Gastroesophageal sphincter (tissue), 4 donors: ENCODE measurements around the gene TSPAN4. TPM values are rescaled to one million over a fixed set of nuclear protein-coding genes. Genes with fewer than 3 reads are reported as not detected.
A peak's percentile ranks its signal among the peaks of the same experiment; 100 is the strongest.

ENCODE experiments used
- ATAC-seq: fragments of 150-250 bp; one replicate; pipeline ENCODE4 v1.9.1; 2016; ENCODE audit warnings: mild to moderate bottlenecking, moderate library complexity
- H3K27ac ChIP-seq, 4 donors: fragments of 200-600 bp; sonication (generic) in 3 of 4; 1 replicate in 3 of 4; 2 replicates in 1 of 4; pipeline ENCODE4 v1.5.1; 2016 to 2019
- H3K27me3 ChIP-seq: fragments of 200-600 bp; sonication (generic); one replicate; pipeline ENCODE4 v1.5.1; 2019
- H3K36me3 ChIP-seq, 2 donors: fragments of 200-600 bp; sonication (generic); one replicate each; pipeline ENCODE4 v1.5.1; 2019; ENCODE audit warnings: control low read depth in 1 of 2
- H3K4me1 ChIP-seq, 3 donors: fragments of 200-600 bp; sonication (generic); 1 replicate in 2 of 3; 2 replicates in 1 of 3; pipeline ENCODE4 v1.5.1; 2016 to 2019; ENCODE audit warnings: control low read depth in 2 of 3
- H3K4me3 ChIP-seq, 2 donors: fragments of 200-600 bp; sonication (generic); one replicate each; pipeline ENCODE4 v1.5.1; 2019; ENCODE audit warnings: mild to moderate bottlenecking in 1 of 2, moderate library complexity in 1 of 2
- H3K9me3 ChIP-seq, 3 donors: fragments of 200-600 bp; sonication (generic); one replicate each; pipeline ENCODE4 v1.5.1; 2017 to 2019; ENCODE audit warnings: control low read depth in 2 of 3
- CTCF ChIP-seq, 4 experiments: fragments of 200-600 bp in 2 of 4; fragments of 450-650 bp in 2 of 4; sonication (generic) in 1 of 4; IDR thresholded peaks; one replicate each; pipeline ENCODE4 v1.5.1; 2017 to 2019; ENCODE audit warnings: antibody characterized with exemption in 4 of 4, mild to moderate bottlenecking in 2 of 4, moderate library complexity in 2 of 4
- EP300 ChIP-seq: sonication (generic); formaldehyde crosslinking; IDR thresholded peaks from one replicate; pipeline ENCODE4 v1.6.1; 2017; ENCODE audit warnings: antibody characterized with exemption, mild to moderate bottlenecking
- POLR2A ChIP-seq, 2 donors: fragments of 450-650 bp; IDR thresholded peaks; one replicate each; pipeline ENCODE4 v1.6.1; 2017; ENCODE audit warnings: antibody characterized with exemption in 2 of 2, mild to moderate bottlenecking in 2 of 2, moderate library complexity in 1 of 2
- POLR2AphosphoS5 ChIP-seq: sonication (generic); formaldehyde crosslinking; IDR thresholded peaks from one replicate; pipeline ENCODE4 v1.6.1; 2017; ENCODE audit warnings: antibody characterized with exemption
- WGBS, 2 donors: methylation state at CpG; one replicate each; pipeline ENCODE4 v1.1.5; 2018; ENCODE audit warnings: low coverage in 1 of 2; 5-methylcytosine and 5-hydroxymethylcytosine counted together
- total RNA-seq, 4 donors: library from RNA; depleted of rRNA; stranded (reverse); fragments of >200 nt; gene quantifications; one replicate each; pipeline ENCODE4 v1.1.0, GENCODE V29; 2016

Gene TSPAN4
- total RNA-seq, 4 donors from 2014 or later = 66.5 to 115 (median 112) TPM

- peaks cover 0 to 96% (median 46%) of the 10 kb centered on the region in 3 donors for H3K4me1 ChIP-seq
- H3K27me3 ChIP-seq = peaks cover 50% of the 10 kb centered on the region
- ATAC-seq = peak; percentile 68
- no CpG with 5 or more reads among the region's 67 CpGs for WGBS, 2 donors
- H3K9me3 ChIP-seq = no peaks in the 10 kb centered on the region
- H3K4me3 ChIP-seq = peak within 1 kb of the TSS; percentile 73 to 87
- H3K36me3 ChIP-seq = peaks cover 0 to 18% of the 10 kb centered on the region in 2 donors
- TF ChIP-seq POLR2AphosphoS5 (peak; percentile 31), CTCF (IDR thresholded peaks at IDR 0.05) (peak in 1 of 4 experiments; percentile 30), POLR2A (IDR thresholded peaks at IDR 0.05) (no peak), EP300 (no peak)
- peak within 1 kb of the TSS; percentile 66 to 89 (median 84) for H3K27ac ChIP-seq
Observed at GRCh38 chr11:832529-833113, 10.0 kb upstream of the TSPAN4 start, which contains the start of gene CD151. Gene CD151, plus strand, starts transcription at chr11:832952. Its CDS starts 3,118 bp downstream, at chr11:836070.

GRCh38 chr11:833114-833791 lies 9.4 kb upstream of the TSPAN4 start:
- TF ChIP-seq POLR2AphosphoS5 (peak; percentile 50), POLR2A (IDR thresholded peaks at IDR 0.05) (peak in 1 of 2 donors; percentile 34), CTCF (IDR thresholded peaks at IDR 0.05) (no peak)
- H3K9me3 ChIP-seq = no peaks in the 10 kb centered on the region
- peak; percentile 61 for ATAC-seq
- peak overlapping the region; percentile 73 to 87 for H3K4me3 ChIP-seq
- peak overlapping the region; percentile 66 to 89 (median 84) for H3K27ac ChIP-seq
- WGBS, 2 donors = no CpG with 5 or more reads among the region's 55 CpGs
- H3K36me3 ChIP-seq = peaks cover 0 to 25% of the 10 kb centered on the region in 2 donors
- peaks cover 0 to 96% (median 46%) of the 10 kb centered on the region in 3 donors for H3K4me1 ChIP-seq
- H3K27me3 ChIP-seq = peaks cover 43% of the 10 kb centered on the region

DNA sequence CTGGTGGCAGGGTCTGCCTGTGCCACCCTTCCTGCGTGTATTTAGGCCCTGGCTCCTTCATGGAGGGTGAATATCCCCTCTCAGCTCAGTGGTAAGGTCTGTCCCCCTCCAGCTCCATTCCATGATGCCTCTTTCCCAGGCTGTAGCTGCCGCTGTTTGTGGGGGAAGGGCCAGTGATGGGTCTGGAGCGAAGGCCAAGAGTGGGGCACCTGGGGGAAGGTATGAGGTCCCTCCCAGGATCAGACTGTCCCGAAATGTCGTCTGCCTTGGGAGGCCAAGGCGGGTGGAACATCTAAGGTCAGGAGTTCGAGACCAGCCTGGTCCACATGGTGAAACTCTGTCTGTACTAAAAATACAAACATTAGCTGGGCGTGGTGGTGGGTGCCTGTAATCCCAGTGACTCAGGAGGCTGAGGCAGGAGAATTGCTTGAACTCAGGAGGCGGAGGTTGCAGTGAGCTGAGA lies 8.8 kb upstream of the TSPAN4 start:
- H3K4me1 ChIP-seq = peaks cover 0 to 96% (median 43%) of the 10 kb centered on the region in 3 donors
- WGBS, 2 donors = 21 to 43% methylated on average over 2 of the region's 9 CpGs
- ATAC-seq = no peak
- TF ChIP-seq POLR2AphosphoS5 (no peak), POLR2A (IDR thresholded peaks at IDR 0.05) (no peak), EP300 (no peak), CTCF (IDR thresholded peaks at IDR 0.05) (no peak)
- H3K9me3 ChIP-seq = no peaks in the 10 kb centered on the region
- H3K4me3 ChIP-seq = peak overlapping the region; percentile 73 to 87
- peak overlapping the region; percentile 66 to 89 (median 84) for H3K27ac ChIP-seq
- H3K36me3 ChIP-seq = peaks cover 0 to 31% of the 10 kb centered on the region in 2 donors
- H3K27me3 ChIP-seq = peaks cover 37% of the 10 kb centered on the region

GRCh38 chr11:834371-835316 lies 8.0 kb upstream of the TSPAN4 start:
- peak overlapping the region; percentile 66 to 89 (median 84) for H3K27ac ChIP-seq
- TF ChIP-seq POLR2AphosphoS5 = peak; percentile 94
- peak; percentile 10 to 21 for TF ChIP-seq POLR2A (IDR thresholded peaks at IDR 0.05)
- TF ChIP-seq EP300 = no peak
- peak in 2 of 4 experiments; percentile 4 to 34 for TF ChIP-seq CTCF (IDR thresholded peaks at IDR 0.05)
- H3K36me3 ChIP-seq = peaks cover 0 to 39% of the 10 kb centered on the region in 2 donors
- ATAC-seq = peak; percentile 64
- no peaks in the 10 kb centered on the region for H3K9me3 ChIP-seq
- H3K4me1 ChIP-seq = peaks cover 0 to 96% (median 36%) of the 10 kb centered on the region in 3 donors
- peaks cover 29% of the 10 kb centered on the region for H3K27me3 ChIP-seq
- H3K4me3 ChIP-seq = peak overlapping the region; percentile 0 to 87
- WGBS, 2 donors = 15 to 22% methylated on average over 6 to 10 of the region's 31 CpGs
